Gastrocnemius medialis (tissue), 4 donors: ENCODE results near the gene NRK.

Experiments used
- CTCF ChIP-seq, 5 experiments: fragments of 450-650 bp in 3 of 5; fragments of 200-600 bp in 2 of 5; sonication (generic) in 2 of 5; IDR thresholded peaks in 4 of 5; conservative IDR thresholded peaks in 1 of 5; 1 replicate in 4 of 5; 2 replicates in 1 of 5; pipeline ENCODE4 v1.5.1; 2016 to 2019; ENCODE audit warnings: antibody characterized with exemption in 5 of 5, mild to moderate bottlenecking in 3 of 5, moderate library complexity in 3 of 5
- POLR2A ChIP-seq, 2 donors: fragments of 450-650 bp; IDR thresholded peaks; one replicate each; pipeline ENCODE4 v1.6.1; 2017; ENCODE audit warnings: antibody characterized with exemption in 2 of 2, mild to moderate bottlenecking in 2 of 2, moderate library complexity in 2 of 2

- TF ChIP-seq CTCF (IDR thresholded peaks at IDR 0.05 in 4 of 5, conservative IDR thresholded peaks at IDR 0.05 in 1 of 5) (no peak), POLR2A (IDR thresholded peaks at IDR 0.05) (no peak)
Measured at GRCh38 chrX:105803891-105804290, 18.4 kb upstream of the NRK start.
